A549 (cell line): Measurements from ENCODE around the gene PDE3A. TPM values are rescaled to one million over a fixed set of nuclear protein-coding genes. Genes with fewer than 3 reads are reported as not detected.

Experiments used
- ATAC-seq, 2 experiments: fragments of 200-7000 bp in 1 of 2; fragments of >200 bp in 1 of 2; cut with Nextera tagmentation in 1 of 2; cut with Tn5 transposase in 1 of 2; 3 replicates each; pipeline versions ENCODE4 v1.8.0 to v1.9.1; 2018 to 2020; ENCODE audit warnings: mild to moderate bottlenecking in 1 of 2, moderate library complexity in 1 of 2
- CTCF ChIA-PET: fragments of 300-600 bp; sonication (Branson Sonifier 250); formaldehyde crosslinking; extraction: SDS; loops from one replicate; lab custom pipeline; 2021; ENCODE audit warnings: antibody characterized with exemption, inconsistent platforms; lab: Yijun Ruan, JAX
- POLR2A ChIA-PET: fragments of 350-600 bp; formaldehyde crosslinking; extraction: SDS; loops from one replicate; lab custom pipeline; 2021; ENCODE audit warnings: antibody characterized with exemption, inconsistent platforms; lab: Yijun Ruan, JAX
- DNase-seq, 2 experiments: peaks; one replicate each; pipeline versions ENCODE4 v3.0.0 to v3.0.0-alpha.2; 2011 to 2016; ENCODE audit warnings: low read depth in 1 of 2, low spot score in 1 of 2
- FAIRE-seq: peaks from 2 replicates; lab custom pipeline; 2011; peaks lifted over from hg19 to GRCh38; lab: Jason Lieb, UNC
- H3K27ac ChIP-seq, 2 experiments: fragments of >200 bp; sonication (Bioruptor Twin); formaldehyde crosslinking; 3 replicates each; pipeline ENCODE4 v1.5.1; 2016 to 2017
- H3K4me1 ChIP-seq: fragments of >200 bp; sonication (Bioruptor Twin); formaldehyde crosslinking; 3 replicates; pipeline ENCODE4 v1.6.1; 2016
- H3K4me2 ChIP-seq: fragments of >200 bp; sonication (Bioruptor Twin); formaldehyde crosslinking; 3 replicates; pipeline ENCODE4 v1.6.1; 2016
- H3K4me3 ChIP-seq: fragments of >200 bp; sonication (Bioruptor Twin); formaldehyde crosslinking; 3 replicates; pipeline ENCODE4 v1.5.1; 2016
- H3K9me3 ChIP-seq: fragments of >200 bp; sonication (Bioruptor Twin); formaldehyde crosslinking; 3 replicates; pipeline ENCODE4 v1.6.1; 2016
- CBX2 ChIP-seq: fragments of 200-600 bp; sonication (generic); IDR thresholded peaks from 2 replicates; pipeline ENCODE4 v1.6.1; 2016; ENCODE audit warnings: low read depth, mild to moderate bottlenecking, borderline replicate concordance
- CEBPB ChIP-seq, 2 experiments: fragments of >200 bp in 1 of 2; sonication (Bioruptor Twin) in 1 of 2; formaldehyde crosslinking in 1 of 2; IDR thresholded peaks; 2 replicates each; pipeline ENCODE4 v1.6.1; 2012 to 2016
- CHD2 ChIP-seq: fragments of 150-350 bp; IDR thresholded peaks from 2 replicates; pipeline ENCODE4 v1.6.1; 2014; ENCODE audit warnings: low read length; ENCODE audit not compliant: partially characterized antibody
- EHF ChIP-seq: fragments of 250-450 bp; sonication (Bioruptor Pico); IDR thresholded peaks from 2 replicates; pipeline ENCODE4 v1.5.0; 2020; ENCODE audit warnings: mild to moderate bottlenecking
- HMGXB4 ChIP-seq: fragments of 250-450 bp; sonication (Bioruptor Pico); IDR thresholded peaks from 2 replicates; pipeline ENCODE4 v1.5.0; 2021; ENCODE audit warnings: mild to moderate bottlenecking, moderate library complexity, borderline replicate concordance
- JUNB ChIP-seq: fragments of >200 bp; sonication (Bioruptor Twin); formaldehyde crosslinking; IDR thresholded peaks from 2 replicates; pipeline ENCODE4 v1.6.1; 2016
- MAFK ChIP-seq: fragments of 450-650 bp; IDR thresholded peaks from 2 replicates; pipeline ENCODE4 v1.6.1; 2014; ENCODE audit not compliant: partially characterized antibody
- MAX ChIP-seq: IDR thresholded peaks from 2 replicates; pipeline ENCODE4 v1.6.1; 2012
- PHF8 ChIP-seq: fragments of 200-600 bp; sonication (generic); IDR thresholded peaks from 2 replicates; pipeline ENCODE4 v1.6.1; 2016; ENCODE audit warnings: low read depth, mild to moderate bottlenecking, antibody characterized with exemption, moderate library complexity, borderline replicate concordance
- POLR2AphosphoS2 ChIP-seq: conservative IDR thresholded peaks from 2 replicates; pipeline ENCODE4 v1.6.1; 2012; ENCODE audit warnings: low read length, improper control_type of control experiment, inconsistent platforms
- RAD21 ChIP-seq, 2 experiments: fragments of >200 bp in 1 of 2; sonication (Bioruptor Twin) in 1 of 2; formaldehyde crosslinking in 1 of 2; IDR thresholded peaks in 1 of 2; conservative IDR thresholded peaks in 1 of 2; 2 replicates in 1 of 2; 3 replicates in 1 of 2; pipeline ENCODE4 v1.6.1; 2012 to 2018; ENCODE audit warnings: inconsistent platforms in 1 of 2
- SMC3 ChIP-seq: fragments of >200 bp; sonication (Bioruptor Twin); formaldehyde crosslinking; IDR thresholded peaks from 3 replicates; pipeline ENCODE4 v1.6.1; 2018; ENCODE audit warnings: inconsistent platforms
- ZSCAN20 ChIP-seq: fragments of 250-450 bp; sonication (Bioruptor Pico); IDR thresholded peaks from 2 replicates; pipeline ENCODE4 v1.8.0; 2022; ENCODE audit warnings: mild to moderate bottlenecking, moderate library complexity
- WGBS: methylation state at CpG from one replicate; pipeline ENCODE4 v1.1.6; 2017; ENCODE audit errors: missing lambda C conversion rate; 5-methylcytosine and 5-hydroxymethylcytosine counted together
- polyA plus RNA-seq, 4 experiments: library from polyadenylated mRNA; depleted of rRNA in 3 of 4; stranded (reverse); fragments of >200 nt; fragmentation: RNase III in 1 of 4; extraction: RNeasy Plus Mini Kit Qiagen cat#74134 plus additional on column Dnase treatment in 1 of 4; gene quantifications; 2 replicates in 3 of 4; 3 replicates in 1 of 4; pipeline ENCODE4 v1.2.3, GENCODE V29; 2011 to 2017
- TF ChIP-seq, protein P1 (sequence below): fragments of >200 bp; sonication (Bioruptor Twin); formaldehyde crosslinking; IDR thresholded peaks from 3 replicates; pipeline ENCODE4 v1.5.1; 2016

The PDE3A gene
- polyA plus RNA-seq, 2 of the 4 experiments (the other 2 are of a cell fraction), result 7.6 to 12.7 TPM

- FAIRE-seq (no peak), ATAC-seq (no peak), DNase-seq (no peak)
- Histone ChIP-seq H3K27ac (no peak overlapping the region), H3K9me3 (no peaks in the 10 kb centered on the region), H3K4me2 (no peak overlapping the region), H3K4me3 (no peak overlapping the region), H3K4me1 (no peaks in the 10 kb centered on the region)
- TF ChIP-seq JUNB, result no peak
- TF ChIP-seq CBX2, result no peak
- TF ChIP-seq SMC3, result no peak
- TF ChIP-seq PHF8, result no peak
- no peak for TF ChIP-seq MAX
- TF ChIP-seq EHF (CRISPR knock-in tag), result no peak
- TF ChIP-seq CHD2, result no peak
- TF ChIP-seq ZSCAN20 (CRISPR knock-in tag), result no peak
- WGBS, result 93% methylated on average over 2 of the region's 2 CpGs
- ChIA-PET POLR2A (no interaction called here), CTCF (no interaction called here)
These were observed 275.5 kb downstream of the PDE3A start for GRCh38 chr12:20643822-20644221.

DNA sequence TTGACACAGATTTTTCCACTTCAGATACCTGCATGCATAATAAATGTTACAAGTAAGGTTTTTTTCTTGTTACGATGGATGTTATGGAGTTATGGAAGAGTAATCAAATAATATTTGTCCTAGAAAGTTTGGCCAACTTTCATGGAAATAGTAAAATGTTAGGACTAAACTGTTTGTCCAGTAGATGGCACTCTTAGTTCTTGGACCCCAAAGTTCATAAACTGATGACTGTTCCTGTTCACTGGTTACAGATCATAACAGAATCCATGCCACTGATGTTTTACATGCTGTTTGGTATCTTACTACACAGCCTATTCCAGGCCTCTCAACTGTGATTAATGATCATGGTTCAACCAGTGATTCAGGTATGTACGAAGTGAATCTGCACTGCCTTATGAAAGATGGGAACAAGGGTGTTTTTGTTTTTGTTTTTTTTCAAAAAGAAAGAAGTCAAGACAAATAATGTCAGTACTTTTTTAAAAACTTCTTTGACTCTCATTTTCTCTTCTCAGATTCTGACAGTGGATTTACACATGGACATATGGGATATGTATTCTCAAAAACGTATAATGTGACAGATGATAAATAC lies 278.0 kb downstream of the PDE3A start:
- no peak overlapping the region for H3K4me3 ChIP-seq
- ATAC-seq (peak; percentile 84 to 87), DNase-seq (peak; percentile 36 to 70), FAIRE-seq (peak; percentile 97)
- 44% methylated on average over 3 of the region's 3 CpGs for WGBS
- CTCF ChIA-PET, result interaction anchor here (0.7 to 0.8 kb wide), 2 partner anchors 420 to 525 kb away, joined by 3 read pairs; no protein-coding TSS in a partner anchor
- POLR2A ChIA-PET, result no interaction called here
- H3K27ac ChIP-seq, result no peak overlapping the region
- no peak overlapping the region for H3K4me2 ChIP-seq
- TF ChIP-seq SMC3 (peak; percentile 75), MAFK (peak; percentile 45), CBX2 (no peak), RAD21 (conservative IDR thresholded peaks at IDR 0.05 in 1 of 2, IDR thresholded peaks at IDR 0.05 in 1 of 2) (peak; percentile 79 to 88)
- TF ChIP-seq, protein P1, sequence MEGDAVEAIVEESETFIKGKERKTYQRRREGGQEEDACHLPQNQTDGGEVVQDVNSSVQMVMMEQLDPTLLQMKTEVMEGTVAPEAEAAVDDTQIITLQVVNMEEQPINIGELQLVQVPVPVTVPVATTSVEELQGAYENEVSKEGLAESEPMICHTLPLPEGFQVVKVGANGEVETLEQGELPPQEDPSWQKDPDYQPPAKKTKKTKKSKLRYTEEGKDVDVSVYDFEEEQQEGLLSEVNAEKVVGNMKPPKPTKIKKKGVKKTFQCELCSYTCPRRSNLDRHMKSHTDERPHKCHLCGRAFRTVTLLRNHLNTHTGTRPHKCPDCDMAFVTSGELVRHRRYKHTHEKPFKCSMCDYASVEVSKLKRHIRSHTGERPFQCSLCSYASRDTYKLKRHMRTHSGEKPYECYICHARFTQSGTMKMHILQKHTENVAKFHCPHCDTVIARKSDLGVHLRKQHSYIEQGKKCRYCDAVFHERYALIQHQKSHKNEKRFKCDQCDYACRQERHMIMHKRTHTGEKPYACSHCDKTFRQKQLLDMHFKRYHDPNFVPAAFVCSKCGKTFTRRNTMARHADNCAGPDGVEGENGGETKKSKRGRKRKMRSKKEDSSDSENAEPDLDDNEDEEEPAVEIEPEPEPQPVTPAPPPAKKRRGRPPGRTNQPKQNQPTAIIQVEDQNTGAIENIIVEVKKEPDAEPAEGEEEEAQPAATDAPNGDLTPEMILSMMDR, result peak; percentile 83
- TF ChIP-seq, all 56 proteins: peak for 4
- Histone ChIP-seq H3K4me1 (no peaks in the 10 kb centered on the region), H3K9me3 (no peaks in the 10 kb centered on the region)

- FAIRE-seq, result no peak
- CTCF ChIA-PET, result no interaction called here
- Histone ChIP-seq H3K4me3 (no peak overlapping the region), H3K9me3 (no peaks in the 10 kb centered on the region), H3K4me2 (no peak overlapping the region), H3K27ac (no peak overlapping the region), H3K4me1 (no peaks in the 10 kb centered on the region)
- WGBS, result 87% methylated on average over 2 of the region's 2 CpGs
- ATAC-seq, result no peak
- DNase-seq, result no peak
- POLR2A ChIA-PET, result no interaction called here
- TF ChIP-seq PHF8 (no peak), MAX (no peak), CEBPB (IDR thresholded peaks at IDR 0.05) (no peak), POLR2AphosphoS2 (no peak), HMGXB4 (CRISPR knock-in tag) (no peak), ZSCAN20 (CRISPR knock-in tag) (no peak)
These were observed 285.5 kb downstream of the PDE3A start for GRCh38 chr12:20653871-20654270.
